ENCODE data around the gene CRYM.

The CRYM gene

DNA sequence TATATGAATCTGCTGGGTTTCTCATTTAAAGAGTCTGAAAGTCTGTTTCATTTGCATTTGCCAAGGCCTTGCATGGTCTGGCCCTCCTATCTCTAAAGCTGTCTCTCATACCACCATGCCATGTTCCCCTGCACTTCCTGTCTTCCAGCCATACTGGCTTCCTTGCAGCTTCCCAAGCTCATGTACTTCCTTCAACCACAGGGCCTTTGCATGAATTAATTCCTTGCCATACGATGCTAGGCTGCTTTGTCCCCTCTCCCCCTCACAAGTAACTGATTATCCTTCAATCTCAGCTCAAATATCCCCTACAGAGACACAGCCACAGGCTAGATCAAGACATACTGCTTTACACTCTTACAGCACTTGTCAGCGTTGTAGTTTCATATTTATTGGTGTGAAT lies 5.8 kb downstream of the CRYM start:
- TF ChIP-seq EZH2phosphoT487 (conservative IDR thresholded peaks at IDR 0.05; ENCODE audit: low read length), result no peak
- TF ChIP-seq, protein P1, sequence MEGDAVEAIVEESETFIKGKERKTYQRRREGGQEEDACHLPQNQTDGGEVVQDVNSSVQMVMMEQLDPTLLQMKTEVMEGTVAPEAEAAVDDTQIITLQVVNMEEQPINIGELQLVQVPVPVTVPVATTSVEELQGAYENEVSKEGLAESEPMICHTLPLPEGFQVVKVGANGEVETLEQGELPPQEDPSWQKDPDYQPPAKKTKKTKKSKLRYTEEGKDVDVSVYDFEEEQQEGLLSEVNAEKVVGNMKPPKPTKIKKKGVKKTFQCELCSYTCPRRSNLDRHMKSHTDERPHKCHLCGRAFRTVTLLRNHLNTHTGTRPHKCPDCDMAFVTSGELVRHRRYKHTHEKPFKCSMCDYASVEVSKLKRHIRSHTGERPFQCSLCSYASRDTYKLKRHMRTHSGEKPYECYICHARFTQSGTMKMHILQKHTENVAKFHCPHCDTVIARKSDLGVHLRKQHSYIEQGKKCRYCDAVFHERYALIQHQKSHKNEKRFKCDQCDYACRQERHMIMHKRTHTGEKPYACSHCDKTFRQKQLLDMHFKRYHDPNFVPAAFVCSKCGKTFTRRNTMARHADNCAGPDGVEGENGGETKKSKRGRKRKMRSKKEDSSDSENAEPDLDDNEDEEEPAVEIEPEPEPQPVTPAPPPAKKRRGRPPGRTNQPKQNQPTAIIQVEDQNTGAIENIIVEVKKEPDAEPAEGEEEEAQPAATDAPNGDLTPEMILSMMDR (IDR thresholded peaks at IDR 0.05; ENCODE audit: insufficient read depth, low read length, poor library complexity, severe bottlenecking), result no peak
- Histone ChIP-seq H3K9me3 (ENCODE audit: insufficient read depth, low read length) (no peaks in the 10 kb centered on the region), H3F3A (ENCODE audit: insufficient read depth) (no peaks in the 10 kb centered on the region), H4K20me1 (ENCODE audit: low read depth, low read length) (no peaks in the 10 kb centered on the region), H3K27me3 (ENCODE audit: low read length) (no peaks in the 10 kb centered on the region), H2AFZ (ENCODE audit: low read depth, low read length, severe bottlenecking) (no peak overlapping the region), H3K4me2 (ENCODE audit: low read depth, low read length, poor library complexity, severe bottlenecking) (no peak overlapping the region), H3K79me2 (ENCODE audit: insufficient read depth, low read length) (no peaks in the 10 kb centered on the region), H3K4me3 (ENCODE audit: insufficient read depth, low read length, poor library complexity, severe bottlenecking) (no peak overlapping the region), H3K9ac (ENCODE audit: low read length) (no peak overlapping the region), H3K27ac (ENCODE audit: low read depth, low read length) (no peak overlapping the region), H3K9me2 (replicated peaks; ENCODE audit: insufficient read depth, low read length) (no peaks in the 10 kb centered on the region), H3K36me3 (ENCODE audit: low read length) (no peaks in the 10 kb centered on the region)

- H3F3A ChIP-seq (ENCODE audit: insufficient read depth), result no peaks in the 10 kb centered on the region
- no peaks in the 10 kb centered on the region for H3K9me2 ChIP-seq (replicated peaks; ENCODE audit: insufficient read depth, low read length)
- no peaks in the 10 kb centered on the region for H4K20me1 ChIP-seq (ENCODE audit: low read depth, low read length)
- TF ChIP-seq, protein P1 (IDR thresholded peaks at IDR 0.05; ENCODE audit: insufficient read depth, low read length, poor library complexity, severe bottlenecking), result no peak
- no peak for TF ChIP-seq EZH2phosphoT487 (conservative IDR thresholded peaks at IDR 0.05; ENCODE audit: low read length)
- no peaks in the 10 kb centered on the region for H3K27me3 ChIP-seq (ENCODE audit: low read length)
- no peaks in the 10 kb centered on the region for H3K36me3 ChIP-seq (ENCODE audit: low read length)
- H3K9ac ChIP-seq (ENCODE audit: low read length), result no peak overlapping the region
- no peaks in the 10 kb centered on the region for H3K9me3 ChIP-seq (ENCODE audit: insufficient read depth, low read length)
- H3K79me2 ChIP-seq (ENCODE audit: insufficient read depth, low read length), result no peaks in the 10 kb centered on the region
- H3K4me2 ChIP-seq (ENCODE audit: low read depth, low read length, poor library complexity, severe bottlenecking), result no peak overlapping the region
- H2AFZ ChIP-seq (ENCODE audit: low read depth, low read length, severe bottlenecking), result no peak overlapping the region
- H3K4me3 ChIP-seq (ENCODE audit: insufficient read depth, low read length, poor library complexity, severe bottlenecking), result no peak overlapping the region
- no peak overlapping the region for H3K27ac ChIP-seq (ENCODE audit: low read depth, low read length)
These were observed 9.9 kb downstream of the CRYM start for GRCh38 chr16:21268236-21268635.

- Histone ChIP-seq H3K79me2 (ENCODE audit: insufficient read depth, low read length) (no peaks in the 10 kb centered on the region), H3K36me3 (ENCODE audit: low read length) (no peaks in the 10 kb centered on the region), H3K27ac (ENCODE audit: low read depth, low read length) (no peak overlapping the region), H3K9me3 (ENCODE audit: insufficient read depth, low read length) (no peaks in the 10 kb centered on the region), H3K9ac (ENCODE audit: low read length) (no peak overlapping the region), H3F3A (ENCODE audit: insufficient read depth) (no peaks in the 10 kb centered on the region), H3K27me3 (ENCODE audit: low read length) (no peaks in the 10 kb centered on the region), H4K20me1 (ENCODE audit: low read depth, low read length) (no peaks in the 10 kb centered on the region), H3K4me3 (ENCODE audit: insufficient read depth, low read length, poor library complexity, severe bottlenecking) (no peak overlapping the region), H3K9me2 (replicated peaks; ENCODE audit: insufficient read depth, low read length) (no peaks in the 10 kb centered on the region), H2AFZ (ENCODE audit: low read depth, low read length, severe bottlenecking) (no peak overlapping the region), H3K4me2 (ENCODE audit: low read depth, low read length, poor library complexity, severe bottlenecking) (no peak overlapping the region)
- TF ChIP-seq, protein P1 (IDR thresholded peaks at IDR 0.05; ENCODE audit: insufficient read depth, low read length, poor library complexity, severe bottlenecking), result no peak
- no peak for TF ChIP-seq EZH2phosphoT487 (conservative IDR thresholded peaks at IDR 0.05; ENCODE audit: low read length)
These were observed 10.8 kb downstream of the CRYM start for GRCh38 chr16:21267298-21267697.
